Measurements from ENCODE around the gene FBXO24.
"Not testable (repeated sequence)": the region's sequence is repeated elsewhere in the genome, so short reads cannot be mapped to it uniquely, and the experiment has no call there.

Gene FBXO24

GRCh38 chr7:100559127-100559526 lies 27.0 kb upstream of the FBXO24 start:
- DNase-seq = no peak

DNA sequence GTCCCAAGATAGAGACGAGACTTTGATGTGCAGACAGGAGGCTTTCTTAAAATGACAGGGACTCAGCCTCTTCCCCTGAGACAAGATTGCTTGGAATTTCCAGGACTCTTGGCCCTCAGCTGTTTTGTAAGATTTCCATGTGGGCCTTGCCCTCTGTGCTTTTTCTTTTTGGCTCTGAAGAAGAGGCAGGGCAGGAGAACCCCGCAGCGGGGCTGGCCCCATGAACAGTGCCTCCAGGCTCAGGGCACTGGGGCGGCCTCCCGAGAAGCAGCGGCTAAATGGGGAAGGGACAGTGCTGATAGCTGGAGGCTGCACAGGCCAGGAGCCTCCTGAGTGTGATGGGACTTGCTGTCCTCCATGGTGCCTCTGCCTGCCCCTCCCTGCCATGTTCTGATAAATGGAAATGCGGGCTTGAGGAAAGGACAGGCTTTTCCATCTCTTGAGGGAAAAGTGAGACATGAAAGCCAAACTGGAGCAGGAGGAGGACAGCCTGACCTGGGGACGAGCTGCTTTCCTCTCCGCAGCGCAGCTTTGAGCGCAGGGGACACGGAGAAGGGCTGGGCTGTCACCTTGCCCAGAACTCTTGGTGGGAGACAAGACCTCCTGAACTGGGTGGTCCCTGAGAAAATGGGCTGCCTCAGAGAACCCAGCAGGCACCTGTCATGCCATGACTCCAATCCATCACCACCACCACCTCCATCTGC lies 24.5 kb upstream of the FBXO24 start:
- no peak for DNase-seq

GRCh38 chr7:100562195-100563099 lies 23.7 kb upstream of the FBXO24 start:
- no peak for DNase-seq

- DNase-seq = no peak
Measured at GRCh38 chr7:100563100-100563564, 23.0 kb upstream of the FBXO24 start.

GRCh38 chr7:100563809-100564400 lies 22.2 kb upstream of the FBXO24 start:
- peak; percentile 57 for DNase-seq

GRCh38 chr7:100564405-100564804 lies 21.7 kb upstream of the FBXO24 start:
- DNase-seq = not testable (repeated sequence)

DNA sequence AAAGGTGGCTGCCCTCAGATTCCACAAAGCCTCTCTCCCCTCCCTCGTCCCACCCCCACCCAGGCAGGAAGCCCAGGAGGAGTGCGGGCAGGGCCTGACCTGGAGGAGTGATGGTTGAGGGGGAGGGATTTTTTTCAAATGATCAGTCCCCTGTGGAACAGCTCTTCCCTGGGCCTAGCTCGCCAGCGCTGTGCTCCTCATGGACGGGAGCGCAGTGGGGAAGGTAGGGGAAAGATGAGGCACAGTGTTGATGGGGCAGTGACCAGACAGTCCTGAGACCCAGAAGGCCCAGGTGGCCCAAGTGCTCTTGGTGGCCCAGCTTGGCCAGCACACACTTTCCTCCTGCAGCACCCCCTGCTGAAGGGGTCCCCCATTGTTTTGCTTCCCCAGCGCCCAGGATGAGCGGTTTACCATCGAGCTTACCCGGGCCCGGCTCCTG lies 21.0 kb upstream of the FBXO24 start:
- no peak for DNase-seq

GRCh38 chr7:100566018-100566531 lies 20.1 kb upstream of the FBXO24 start:
- DNase-seq = no peak

DNA sequence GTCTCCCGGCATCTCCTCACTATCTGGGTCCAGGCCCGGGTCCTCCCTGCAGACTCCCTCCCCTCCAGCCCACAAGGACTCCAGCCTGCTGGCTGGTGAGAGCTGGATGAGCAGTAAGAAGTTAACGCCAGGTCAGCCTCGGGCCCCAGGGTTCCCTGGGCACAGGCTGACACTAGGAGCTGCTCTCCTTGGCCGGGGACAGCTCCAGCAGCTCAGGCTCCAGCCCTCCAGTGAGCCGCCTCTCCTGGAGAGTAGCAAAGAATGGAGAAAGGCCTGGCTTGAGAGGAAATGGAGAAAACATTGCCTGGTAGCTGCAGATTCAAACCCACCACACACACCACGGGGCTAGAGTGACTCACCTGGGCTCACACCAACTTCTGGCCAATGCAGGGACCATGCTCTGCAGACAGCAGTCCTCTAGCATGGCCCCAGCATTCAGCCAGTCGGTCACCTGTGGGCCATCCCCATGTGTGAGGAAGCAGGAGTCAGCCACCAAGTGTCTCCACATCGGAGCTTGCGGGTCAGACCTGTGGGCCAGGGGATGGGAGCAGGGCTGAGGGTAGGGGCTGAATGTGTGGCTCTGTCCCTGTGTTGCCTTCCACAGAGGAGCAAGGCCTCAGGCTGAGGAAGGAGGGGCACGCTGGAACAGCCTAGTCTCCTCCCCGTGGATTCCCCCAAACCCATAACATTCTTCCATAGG lies 18.9 kb upstream of the FBXO24 start:
- no peak for DNase-seq

DNA sequence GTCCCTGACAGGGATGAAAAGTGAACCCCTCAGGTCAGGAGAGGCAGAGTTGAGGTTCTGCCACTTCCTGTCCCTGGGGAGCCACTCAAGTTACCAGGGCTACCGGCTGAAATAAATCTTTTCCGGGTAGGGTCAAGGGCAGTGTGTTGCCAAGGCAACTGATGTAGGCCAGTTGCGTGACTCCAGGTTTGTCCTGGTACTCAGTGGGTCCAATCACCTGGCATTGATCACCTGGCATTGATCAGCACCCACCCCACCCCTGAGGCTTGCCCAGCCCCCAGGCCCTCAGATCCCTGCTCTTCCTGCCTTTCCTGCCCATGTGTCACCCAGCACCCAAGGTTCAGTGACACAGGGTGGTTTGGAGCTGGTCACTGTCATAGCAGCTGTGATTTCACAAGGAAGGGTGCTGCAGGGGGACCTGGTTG lies 18.4 kb upstream of the FBXO24 start:
- no peak for DNase-seq

DNA sequence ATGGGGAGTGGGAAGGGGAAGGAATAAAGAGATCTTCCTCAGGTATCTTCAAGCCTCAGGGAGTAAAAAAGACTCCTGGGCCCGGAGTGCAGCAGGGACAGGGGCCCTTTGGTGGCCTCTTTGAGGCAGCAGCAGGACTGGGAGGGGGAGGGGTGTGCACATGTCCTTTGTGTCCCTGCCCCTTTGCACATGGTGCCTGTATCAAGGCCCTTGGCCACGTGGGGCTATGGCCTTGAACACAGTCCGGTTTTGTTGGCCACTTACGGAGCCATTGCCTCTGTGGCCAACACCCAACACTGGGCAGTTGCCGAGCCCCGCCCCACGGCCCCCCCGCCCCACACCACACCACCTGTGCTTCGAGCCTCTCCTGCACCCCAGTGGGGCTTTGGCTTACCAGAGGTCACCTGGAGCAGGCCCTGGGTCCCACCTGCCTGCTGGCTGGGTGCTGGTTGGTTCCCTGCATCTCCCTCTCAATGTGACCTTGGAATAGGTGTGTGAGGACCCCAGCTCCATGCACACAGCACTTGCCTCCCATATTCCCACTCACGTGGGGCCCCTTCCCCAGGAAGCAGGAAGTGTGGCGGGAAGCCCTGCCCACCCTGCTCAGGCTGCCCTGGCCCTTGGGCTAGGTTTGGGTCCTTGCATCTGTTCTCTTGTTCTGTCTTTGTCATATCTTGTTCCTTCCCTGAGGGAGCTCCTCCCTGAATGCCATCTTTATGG lies 17.8 kb upstream of the FBXO24 start:
- no peak for DNase-seq

DNA sequence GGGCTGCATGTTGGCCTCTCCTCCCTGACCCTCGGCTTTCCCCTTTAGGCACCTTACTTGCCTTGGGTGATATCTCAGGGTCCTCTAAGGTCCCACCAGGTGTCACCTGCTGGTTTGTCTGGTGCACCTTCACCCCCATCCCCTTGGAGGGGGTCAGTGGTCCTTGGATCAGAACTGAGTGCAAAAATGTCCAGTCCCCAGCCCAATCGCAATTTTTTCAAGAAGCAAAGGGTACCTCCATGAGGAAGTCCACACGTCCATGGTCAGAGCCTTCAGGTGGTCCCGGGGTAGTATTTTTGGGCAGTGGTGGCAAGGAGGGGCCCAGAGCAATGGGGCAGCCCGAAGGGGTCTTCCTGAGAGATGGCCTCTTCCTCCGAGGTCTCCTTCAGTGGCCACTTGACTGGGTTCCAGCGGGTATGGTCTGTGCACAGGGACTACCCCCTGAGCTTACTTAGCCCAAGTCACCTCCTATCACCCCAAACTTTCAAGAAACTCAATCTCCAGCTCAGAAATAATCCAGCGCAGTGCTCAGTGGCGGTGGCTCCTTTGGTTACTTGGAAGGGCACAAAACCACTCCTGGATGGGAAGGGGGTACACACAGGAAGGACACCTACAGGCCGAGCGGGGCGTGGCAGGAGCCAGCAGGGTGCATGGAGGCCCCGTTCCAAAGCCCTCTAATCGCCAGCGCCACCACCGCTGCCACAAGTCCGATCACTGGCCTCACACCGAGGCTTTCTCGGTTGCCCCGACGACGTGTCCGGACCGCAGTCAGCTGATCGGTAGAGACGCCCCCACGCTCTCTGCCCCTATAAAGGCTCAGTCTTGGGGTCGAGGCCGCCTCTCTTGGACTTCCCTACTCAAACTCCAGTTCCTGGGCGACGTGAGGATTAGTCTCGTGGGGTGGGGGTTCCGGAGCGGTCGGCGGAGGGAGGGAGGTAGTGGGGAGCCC lies 17.0 kb upstream of the FBXO24 start:
- DNase-seq = no peak

GRCh38 chr7:100570954-100571828 lies 14.9 kb upstream of the FBXO24 start:
- DNase-seq = no peak

DNA sequence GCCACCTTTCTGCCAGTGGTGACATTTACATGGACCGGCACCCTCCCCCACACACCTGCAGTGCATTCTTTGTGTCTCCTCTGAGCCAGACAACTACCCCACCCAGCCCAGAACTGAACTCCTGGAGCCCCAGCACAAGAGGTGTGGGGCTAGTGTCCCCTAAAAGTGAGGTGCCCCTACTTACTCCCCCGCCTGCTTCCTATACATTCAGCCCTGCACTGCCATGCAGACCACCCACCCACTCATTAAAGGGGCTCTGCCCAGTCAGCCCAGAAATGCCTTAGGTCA lies 14.4 kb upstream of the FBXO24 start:
- DNase-seq = no peak

GRCh38 chr7:100572281-100572948 lies 13.7 kb upstream of the FBXO24 start:
- no peak for DNase-seq

DNA sequence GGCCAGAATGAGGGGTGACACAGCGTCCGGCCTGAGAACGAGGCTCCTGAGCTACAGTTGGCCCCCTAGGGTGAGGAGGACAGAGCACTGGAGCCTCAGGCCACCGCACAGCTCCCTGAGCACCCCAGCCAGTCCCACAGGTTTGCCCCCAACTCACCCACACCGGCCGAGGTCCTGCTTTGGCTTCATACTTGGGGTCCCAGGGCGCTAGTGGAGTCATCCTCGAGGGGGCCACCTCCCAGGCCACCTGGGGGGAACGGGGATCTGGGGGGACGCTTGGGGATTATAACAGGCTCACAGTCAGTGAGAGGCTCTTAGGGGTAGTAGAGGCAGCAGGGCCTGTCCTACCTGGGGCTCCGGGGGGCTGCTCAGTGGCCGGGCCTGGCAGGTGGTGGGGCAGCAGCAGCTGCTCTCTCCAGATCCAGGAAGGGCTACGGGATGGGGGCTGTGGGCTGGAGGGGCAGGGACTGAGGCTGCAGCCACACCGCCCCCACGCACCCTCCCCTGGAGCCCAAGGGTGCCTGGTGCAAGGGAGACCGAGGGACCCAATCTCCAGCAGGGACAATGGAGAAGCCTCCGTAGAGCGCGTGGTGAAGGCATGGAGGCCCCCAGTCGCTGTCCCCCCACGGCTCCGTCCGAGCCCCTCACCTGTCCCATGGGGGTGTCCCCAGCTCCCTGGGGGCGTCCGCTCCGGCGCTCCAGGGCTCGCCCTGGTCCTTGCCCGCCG lies 13.0 kb upstream of the FBXO24 start:
- no peak for DNase-seq

GRCh38 chr7:100573691-100574361 lies 12.3 kb upstream of the FBXO24 start, which contains the start of gene SAP25:
TSS of gene SAP25 (minus strand) at chr7:100573900. CDS start at chr7:100573742, 158 bp downstream.
- DNase-seq = no peak

All from fibroblast of skin of abdomen (primary cell).